Sigmoid colon (tissue), 7 donors: ENCODE results near the gene ZSWIM8. TPM values are rescaled to one million over a fixed set of nuclear protein-coding genes. Genes with fewer than 3 reads are reported as not detected.

ENCODE experiments used
- DNase-seq: peaks from one replicate; pipeline ENCODE4 v3.0.0-alpha.2; 2019
- H3K27ac ChIP-seq, 4 donors: fragments of 200-600 bp; sonication (generic); one replicate each; pipeline ENCODE4 v1.5.1; 2016 to 2019; ENCODE audit warnings: mild to moderate bottlenecking in 1 of 4
- H3K27me3 ChIP-seq, 3 donors: fragments of 200-600 bp; sonication (generic); one replicate each; pipeline ENCODE4 v1.5.1; 2019; ENCODE audit warnings: mild to moderate bottlenecking in 1 of 3
- H3K36me3 ChIP-seq, 4 donors: fragments of 200-600 bp; sonication (generic); one replicate each; pipeline ENCODE4 v1.5.1; 2016 to 2019
- H3K4me1 ChIP-seq, 4 donors: fragments of 200-600 bp; sonication (generic); one replicate each; pipeline ENCODE4 v1.5.1; 2017 to 2019
- H3K4me3 ChIP-seq, 4 donors: fragments of 200-600 bp; sonication (generic); one replicate each; pipeline ENCODE4 v1.5.1; 2017 to 2019; ENCODE audit warnings: mild to moderate bottlenecking in 2 of 4, moderate library complexity in 1 of 4
- H3K9me3 ChIP-seq, 4 donors: fragments of 200-600 bp in 3 of 4; sonication (generic) in 3 of 4; one replicate each; pipeline versions ENCODE4 v1.5.1 to v1.6.1; 2013 to 2019
- CTCF ChIP-seq, 4 experiments: fragments of 450-650 bp in 3 of 4; fragments of 200-600 bp in 1 of 4; IDR thresholded peaks; one replicate each; pipeline ENCODE4 v1.5.1; 2016 to 2019; ENCODE audit warnings: antibody characterized with exemption in 4 of 4, mild to moderate bottlenecking in 3 of 4, moderate library complexity in 2 of 4
- EP300 ChIP-seq, 4 donors: sonication (generic); formaldehyde crosslinking; IDR thresholded peaks; one replicate each; pipeline ENCODE4 v1.6.1; 2017; ENCODE audit warnings: antibody characterized with exemption in 4 of 4
- POLR2A ChIP-seq, 2 donors: fragments of 450-650 bp; IDR thresholded peaks; one replicate each; pipeline ENCODE4 v1.6.1; 2016; ENCODE audit warnings: antibody characterized with exemption in 2 of 2, mild to moderate bottlenecking in 2 of 2, moderate library complexity in 2 of 2
- POLR2AphosphoS5 ChIP-seq, 4 donors: sonication (generic); formaldehyde crosslinking; IDR thresholded peaks; one replicate each; pipeline ENCODE4 v1.6.1; 2017; ENCODE audit warnings: antibody characterized with exemption in 4 of 4
- WGBS, 2 donors: extraction: QIAGEN DNeasy Blood & Tissue Kit; methylation state at CpG; one replicate each; pipeline ENCODE4 v1.1.7; 2013; 5-methylcytosine and 5-hydroxymethylcytosine counted together
- intact Hi-C: fragments of 100-400 bp; cut with DNase I; formaldehyde crosslinking; loops from one replicate; pipeline ENCODE4 v1.15.1; 2023
- polyA plus RNA-seq, 3 donors: library from polyadenylated mRNA; stranded (reverse); fragments of 200-250 nt; gene quantifications; one replicate each; pipeline ENCODE4 v1.2.3, GENCODE V29; 2013
- total RNA-seq, 4 donors: library from RNA; depleted of rRNA; stranded (reverse); fragments of >200 nt; gene quantifications; one replicate each; pipeline ENCODE4 v1.1.0, GENCODE V29; 2016
- donor health status: healthy with polysubstance abuse.
- donor health status: Bipolar disorder and iron deficiency.
- donor health status: healthy.

ZSWIM8 gene
- total and polyA plus RNA-seq, 7 donors, result 34.8 to 138 (median 61.8) TPM

GRCh38 chr10:73762915-73763314 is 22.5 kb upstream of the ZSWIM8 start:
- Histone ChIP-seq H3K4me1 (no peaks in the 10 kb centered on the region), H3K27ac (no peak overlapping the region), H3K9me3 (no peaks in the 10 kb centered on the region), H3K4me3 (no peak overlapping the region), H3K36me3 (peaks cover 50 to 96% (median 80%) of the 10 kb centered on the region in 4 donors), H3K27me3 (no peaks in the 10 kb centered on the region)
- intact Hi-C loops, result no loop called here
- 73 to 77% methylated on average over 2 of the region's 2 CpGs for WGBS, 2 donors
- TF ChIP-seq EP300 (IDR thresholded peaks at IDR 0.05) (no peak), CTCF (IDR thresholded peaks at IDR 0.05) (no peak), POLR2AphosphoS5 (IDR thresholded peaks at IDR 0.05) (no peak), POLR2A (IDR thresholded peaks at IDR 0.05) (no peak)
- no peak for DNase-seq

DNA sequence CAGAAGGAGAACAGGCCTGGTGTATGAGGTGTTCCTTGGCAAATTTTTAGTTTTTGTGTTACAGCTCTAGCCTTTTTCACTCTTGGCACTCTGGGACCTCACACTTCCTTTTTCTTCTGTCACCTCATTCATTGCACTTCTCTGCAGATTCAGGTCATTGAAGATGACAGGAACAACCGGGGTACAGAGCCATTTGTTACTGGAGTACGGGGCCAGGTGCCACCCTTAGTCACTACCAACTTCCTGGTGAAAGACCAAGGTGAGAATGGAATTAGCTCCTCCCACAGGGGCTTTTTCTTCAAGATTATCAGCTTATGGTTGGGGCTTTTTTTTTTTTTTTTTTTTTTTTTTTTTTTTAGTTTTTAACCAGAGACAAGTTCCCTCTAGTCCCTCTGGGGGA is 22.1 kb upstream of the ZSWIM8 start:
- Histone ChIP-seq H3K36me3 (peaks cover 55 to 100% (median 84%) of the 10 kb centered on the region in 4 donors), H3K27ac (no peak overlapping the region), H3K27me3 (no peaks in the 10 kb centered on the region), H3K9me3 (no peaks in the 10 kb centered on the region), H3K4me1 (no peaks in the 10 kb centered on the region), H3K4me3 (no peak overlapping the region)
- WGBS, 2 donors, result 75 to 90% methylated on average over 2 of the region's 2 CpGs
- peak; percentile 21 for DNase-seq
- intact Hi-C loops, result no loop called here
- TF ChIP-seq POLR2A (IDR thresholded peaks at IDR 0.05) (no peak), EP300 (IDR thresholded peaks at IDR 0.05) (no peak), CTCF (IDR thresholded peaks at IDR 0.05) (no peak), POLR2AphosphoS5 (IDR thresholded peaks at IDR 0.05) (no peak)

DNA sequence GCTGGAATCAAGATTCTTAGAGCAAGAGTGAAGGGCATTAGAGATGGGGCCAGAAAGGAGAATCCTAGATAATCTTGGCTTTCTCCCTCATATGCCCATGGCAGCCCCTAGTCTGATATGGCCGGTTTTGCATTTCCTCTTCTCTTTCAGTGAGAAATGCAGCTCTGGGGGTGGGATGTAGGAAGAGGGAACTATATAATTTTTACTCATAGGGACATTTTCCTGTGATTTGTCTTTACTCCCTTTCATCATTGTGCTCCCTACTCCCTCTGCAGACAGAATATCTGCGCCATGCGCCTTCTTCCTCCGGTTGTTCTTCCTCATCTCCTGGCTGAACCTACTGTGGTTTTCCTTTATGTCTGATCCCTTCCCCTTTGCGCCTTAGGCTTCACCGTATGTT is 20.3 kb upstream of the ZSWIM8 start:
- Histone ChIP-seq H3K4me1 (no peaks in the 10 kb centered on the region), H3K27ac (no peak overlapping the region), H3K4me3 (no peak overlapping the region), H3K36me3 (peaks cover 65 to 100% (median 94%) of the 10 kb centered on the region in 4 donors), H3K9me3 (no peaks in the 10 kb centered on the region), H3K27me3 (no peaks in the 10 kb centered on the region)
- intact Hi-C loops, result no loop called here
- WGBS, 2 donors, result 93 to 94% methylated on average over 6 of the region's 6 CpGs
- peak; percentile 26 for DNase-seq
- TF ChIP-seq POLR2AphosphoS5 (IDR thresholded peaks at IDR 0.05), result no peak
- TF ChIP-seq POLR2A (IDR thresholded peaks at IDR 0.05), result no peak
- TF ChIP-seq EP300 (IDR thresholded peaks at IDR 0.05), result no peak
- TF ChIP-seq CTCF (IDR thresholded peaks at IDR 0.05), result no peak

DNA sequence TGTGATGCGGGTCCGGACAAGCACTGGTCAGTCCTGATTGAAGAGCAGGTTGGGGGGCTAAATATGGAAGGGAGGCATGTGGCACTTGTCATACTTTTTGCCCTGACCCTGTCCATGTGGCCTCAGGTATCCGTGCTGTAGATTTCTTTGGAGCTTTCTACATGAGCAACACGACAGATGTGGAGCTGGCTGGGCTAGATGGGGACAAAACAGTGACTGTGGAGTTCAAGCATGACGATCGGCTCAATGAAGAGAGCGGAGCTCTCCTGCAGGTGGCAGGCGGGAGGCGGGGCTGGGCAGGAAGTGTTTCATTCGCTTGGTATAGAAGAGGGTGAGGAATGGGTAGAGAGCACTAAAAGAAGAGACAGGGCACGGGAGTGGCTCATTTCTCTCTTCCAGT is 16.5 kb upstream of the ZSWIM8 start:
- H3K36me3 ChIP-seq, result peaks cover 60 to 76% (median 67%) of the 10 kb centered on the region in 4 donors
- 61 to 63% methylated on average over 11 of the region's 11 CpGs for WGBS, 2 donors
- no peak for TF ChIP-seq EP300 (IDR thresholded peaks at IDR 0.05)
- TF ChIP-seq POLR2A (IDR thresholded peaks at IDR 0.05), result no peak
- TF ChIP-seq CTCF (IDR thresholded peaks at IDR 0.05), result no peak
- no peak for TF ChIP-seq POLR2AphosphoS5 (IDR thresholded peaks at IDR 0.05)

DNA sequence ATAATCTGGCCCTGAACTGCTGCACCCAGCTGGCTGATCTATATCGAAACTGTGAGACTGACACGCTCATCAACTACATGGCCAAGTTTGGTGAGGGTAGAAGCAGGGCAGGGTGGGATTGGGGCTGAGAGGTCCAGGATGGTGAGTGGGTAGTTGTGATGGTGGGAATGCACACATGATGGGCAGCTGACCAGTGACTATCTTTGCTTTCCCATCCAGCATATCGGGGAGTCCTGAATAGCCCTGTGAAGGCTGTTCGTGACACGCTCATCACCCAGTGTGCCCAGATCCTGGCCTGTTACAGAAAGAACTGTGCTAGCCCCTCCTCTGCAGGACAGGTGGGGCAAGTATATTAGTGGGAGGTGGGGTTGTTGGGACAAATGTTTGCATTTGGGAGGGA is 16.0 kb upstream of the ZSWIM8 start:
- DNase-seq, result peak; percentile 26
- intact Hi-C loops, result no loop called here
- TF ChIP-seq EP300 (IDR thresholded peaks at IDR 0.05) (no peak), POLR2AphosphoS5 (IDR thresholded peaks at IDR 0.05) (no peak), CTCF (IDR thresholded peaks at IDR 0.05) (no peak), POLR2A (IDR thresholded peaks at IDR 0.05) (no peak)
- 86 to 93% methylated on average over 5 of the region's 5 CpGs for WGBS, 2 donors
- Histone ChIP-seq H3K4me3 (no peak overlapping the region), H3K27ac (no peak overlapping the region), H3K36me3 (peaks cover 60 to 70% (median 62%) of the 10 kb centered on the region in 4 donors), H3K27me3 (no peaks in the 10 kb centered on the region), H3K9me3 (no peaks in the 10 kb centered on the region), H3K4me1 (peaks cover 0 to 23% (median 17%) of the 10 kb centered on the region in 4 donors)

More for the DNA sequence above, 16.5 kb upstream of the ZSWIM8 start:
- peak; percentile 50 for DNase-seq
- H3K27ac ChIP-seq, result no peak overlapping the region
- intact Hi-C loops, result no loop called here
- no peaks in the 10 kb centered on the region for H3K27me3 ChIP-seq
- H3K4me1 ChIP-seq, result peaks cover 0 to 18% (median 12%) of the 10 kb centered on the region in 4 donors
- H3K9me3 ChIP-seq, result no peaks in the 10 kb centered on the region
- no peak overlapping the region for H3K4me3 ChIP-seq
